Suprapubic skin (tissue), 4 donors: ENCODE results near the gene ARAP3. TPM values are rescaled to one million over a fixed set of nuclear protein-coding genes. Genes with fewer than 3 reads are reported as not detected.

Experiments
- DNase-seq, 2 donors: peaks; one replicate each; pipeline ENCODE4 v3.0.0-alpha.2; 2019; ENCODE audit warnings: low spot score in 2 of 2
- H3K27ac ChIP-seq: fragments of 200-600 bp; sonication (generic); one replicate; pipeline ENCODE4 v1.5.1; 2019
- H3K27me3 ChIP-seq: fragments of 200-600 bp; sonication (generic); one replicate; pipeline ENCODE4 v1.5.1; 2019
- H3K36me3 ChIP-seq: fragments of 200-600 bp; sonication (generic); one replicate; pipeline ENCODE4 v1.5.1; 2019
- H3K4me1 ChIP-seq: fragments of 200-600 bp; sonication (generic); one replicate; pipeline ENCODE4 v1.5.1; 2019
- H3K4me3 ChIP-seq: fragments of 200-600 bp; sonication (generic); one replicate; pipeline ENCODE4 v1.5.1; 2019; ENCODE audit warnings: mild to moderate bottlenecking
- H3K9me3 ChIP-seq: fragments of 200-600 bp; sonication (generic); one replicate; pipeline ENCODE4 v1.5.1; 2019
- CTCF ChIP-seq, 2 donors: fragments of 200-600 bp in 1 of 2; fragments of 450-650 bp in 1 of 2; sonication (generic) in 1 of 2; IDR thresholded peaks; one replicate each; pipeline ENCODE4 v1.5.1; 2016 to 2019; ENCODE audit warnings: antibody characterized with exemption in 2 of 2, mild to moderate bottlenecking in 1 of 2, moderate library complexity in 1 of 2
- EP300 ChIP-seq: sonication (generic); formaldehyde crosslinking; IDR thresholded peaks from one replicate; pipeline ENCODE4 v1.6.1; 2017; ENCODE audit warnings: antibody characterized with exemption
- POLR2A ChIP-seq, 2 donors: fragments of 450-650 bp; IDR thresholded peaks; one replicate each; pipeline ENCODE4 v1.6.1; 2017; ENCODE audit warnings: antibody characterized with exemption in 2 of 2, mild to moderate bottlenecking in 2 of 2, moderate library complexity in 2 of 2
- POLR2AphosphoS5 ChIP-seq, 3 donors: sonication (generic); formaldehyde crosslinking; IDR thresholded peaks; one replicate each; pipeline ENCODE4 v1.6.1; 2017; ENCODE audit warnings: antibody characterized with exemption in 3 of 3
- WGBS: methylation state at CpG from one replicate; pipeline ENCODE4 v1.1.5; 2018; 5-methylcytosine and 5-hydroxymethylcytosine counted together
- total RNA-seq, 4 donors: library from RNA; depleted of rRNA; stranded (reverse); fragments of >200 nt; gene quantifications; one replicate each; pipeline ENCODE4 v1.1.0, GENCODE V29; 2016

ARAP3 gene
- total RNA-seq, 4 donors from 2014 or later = 1.5 to 7.4 (median 4.3) TPM

- Histone ChIP-seq H3K4me3 (no peak overlapping the region), H3K4me1 (no peaks in the 10 kb centered on the region), H3K27ac (no peak overlapping the region), H3K27me3 (no peaks in the 10 kb centered on the region), H3K36me3 (no peaks in the 10 kb centered on the region), H3K9me3 (no peaks in the 10 kb centered on the region)
- no peak for DNase-seq
- TF ChIP-seq CTCF (IDR thresholded peaks at IDR 0.05) (no peak), POLR2A (IDR thresholded peaks at IDR 0.05) (no peak), EP300 (no peak), POLR2AphosphoS5 (IDR thresholded peaks at IDR 0.05) (no peak)
- 78% methylated on average over 8 of the region's 8 CpGs for WGBS
These were observed 13.3 kb downstream of the ARAP3 start for GRCh38 chr5:141668601-141669265.

DNA sequence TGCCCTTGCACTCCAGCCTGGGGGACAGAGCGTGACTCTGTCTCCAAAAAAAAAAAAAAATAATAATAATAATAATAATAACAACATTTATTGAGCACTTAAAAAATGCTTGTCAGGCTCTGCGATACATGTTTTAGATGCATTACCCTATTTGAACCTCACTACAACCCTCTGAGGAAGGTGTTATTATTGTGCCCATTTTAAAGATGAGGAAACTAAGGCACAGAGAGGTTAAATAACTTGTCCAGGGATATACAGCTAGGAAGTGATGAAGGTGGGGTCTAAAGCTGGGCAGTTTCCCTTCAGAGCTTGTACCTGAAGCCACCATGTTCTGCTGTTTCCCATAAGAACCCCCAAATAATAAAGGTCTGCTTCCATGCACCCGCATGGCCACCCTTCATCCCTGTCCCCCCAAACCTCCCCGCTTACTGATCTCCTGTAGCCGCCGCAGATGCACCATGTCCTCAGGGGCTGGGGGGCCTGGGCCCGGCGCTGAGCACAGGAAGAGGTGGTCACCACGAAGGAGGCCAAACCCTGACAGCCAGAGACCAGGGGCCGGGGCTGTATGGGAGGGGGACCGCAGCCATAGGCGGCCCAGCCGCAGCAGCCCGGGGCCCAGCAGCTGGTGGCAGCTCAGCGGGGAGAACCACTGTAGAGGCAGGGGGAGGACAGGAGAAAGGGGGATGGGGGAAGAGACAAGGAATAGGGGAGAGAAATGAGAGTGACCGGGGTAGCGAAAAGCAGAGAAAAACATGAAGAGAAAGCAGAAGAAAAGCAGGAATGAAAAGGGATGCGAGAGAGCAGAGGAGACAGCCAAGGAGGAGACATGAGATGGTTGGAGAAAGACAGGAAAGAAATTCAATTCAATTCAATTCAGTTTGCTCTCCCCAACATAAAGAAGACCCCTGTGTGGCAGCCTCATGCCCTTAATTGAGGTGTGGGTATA is 15.8 kb downstream of the ARAP3 start:
- H3K9me3 ChIP-seq = no peaks in the 10 kb centered on the region
- 92% methylated on average over 18 of the region's 18 CpGs for WGBS
- H3K4me1 ChIP-seq = no peaks in the 10 kb centered on the region
- H3K27me3 ChIP-seq = no peaks in the 10 kb centered on the region
- H3K36me3 ChIP-seq = no peaks in the 10 kb centered on the region
- H3K27ac ChIP-seq = no peak overlapping the region
- no peak for DNase-seq
- TF ChIP-seq EP300 = no peak
- no peak for TF ChIP-seq POLR2AphosphoS5 (IDR thresholded peaks at IDR 0.05)
- TF ChIP-seq POLR2A (IDR thresholded peaks at IDR 0.05) = no peak
- no peak for TF ChIP-seq CTCF (IDR thresholded peaks at IDR 0.05)
- no peak overlapping the region for H3K4me3 ChIP-seq

GRCh38 chr5:141664733-141665461 is 17.1 kb downstream of the ARAP3 start:
- Histone ChIP-seq H3K27ac (no peak overlapping the region), H3K27me3 (no peaks in the 10 kb centered on the region), H3K9me3 (no peaks in the 10 kb centered on the region), H3K36me3 (no peaks in the 10 kb centered on the region), H3K4me1 (no peaks in the 10 kb centered on the region), H3K4me3 (no peak overlapping the region)
- peak in 1 of 2 donors; percentile 76 for DNase-seq
- 45% methylated on average over 2 of the region's 13 CpGs for WGBS
- TF ChIP-seq EP300 (no peak), CTCF (IDR thresholded peaks at IDR 0.05) (peak; percentile 33 to 89)

GRCh38 chr5:141663506-141663905 is 18.5 kb downstream of the ARAP3 start:
- TF ChIP-seq POLR2AphosphoS5 (IDR thresholded peaks at IDR 0.05) (no peak), CTCF (IDR thresholded peaks at IDR 0.05) (no peak), POLR2A (IDR thresholded peaks at IDR 0.05) (no peak), EP300 (no peak)
- no peaks in the 10 kb centered on the region for H3K4me1 ChIP-seq
- no peak overlapping the region for H3K4me3 ChIP-seq
- no peaks in the 10 kb centered on the region for H3K9me3 ChIP-seq
- H3K27ac ChIP-seq = no peak overlapping the region
- H3K36me3 ChIP-seq = no peaks in the 10 kb centered on the region
- no peaks in the 10 kb centered on the region for H3K27me3 ChIP-seq
- no peak for DNase-seq
- 88% methylated on average over 8 of the region's 8 CpGs for WGBS
